Neural cell (in vitro differentiated cells): ENCODE measurements around the gene NEK6.

Source experiments
- CTCF ChIP-seq: fragments of 450-650 bp; IDR thresholded peaks from 2 replicates; pipeline ENCODE4 v1.5.1; 2014; ENCODE audit warnings: antibody characterized with exemption, mild to moderate bottlenecking, moderate library complexity; ENCODE audit not compliant: poor library complexity, severe bottlenecking
- EZH2 ChIP-seq: fragments of 200-600, 300-800 bp; shearing (Covaris generic), sonication (generic); IDR thresholded peaks from 2 replicates; pipeline ENCODE4 v1.6.1; 2014; ENCODE audit warnings: antibody characterized with exemption, low read length, borderline replicate concordance, mild to moderate bottlenecking; ENCODE audit not compliant: insufficient read depth, poor library complexity, severe bottlenecking
- RAD21 ChIP-seq: fragments of 450-650 bp; conservative IDR thresholded peaks from 2 replicates; pipeline ENCODE4 v1.6.1; 2014; ENCODE audit warnings: antibody characterized with exemption, mild to moderate bottlenecking, moderate library complexity

GRCh38 chr9:124265551-124265950, 7.8 kb downstream of the NEK6 start:
- TF ChIP-seq EZH2: no peak
- TF ChIP-seq RAD21: no peak
- TF ChIP-seq CTCF: no peak
